Ascending aorta (tissue), 2 donors: ENCODE results near the gene TEX19. TPM values are rescaled to one million over a fixed set of nuclear protein-coding genes. Genes with fewer than 3 reads are reported as not detected.

Experiments
- DNase-seq, 2 donors: peaks; one replicate each; pipeline ENCODE4 v3.0.0-alpha.2; 2019; ENCODE audit warnings: low spot score in 2 of 2
- H3K27ac ChIP-seq, 2 donors: fragments of 200-600 bp; sonication (generic); one replicate each; pipeline ENCODE4 v1.5.1; 2016 to 2017; ENCODE audit warnings: mild to moderate bottlenecking in 1 of 2
- H3K27me3 ChIP-seq: fragments of 200-600 bp; sonication (generic); one replicate; pipeline ENCODE4 v1.5.1; 2017
- H3K36me3 ChIP-seq, 2 donors: fragments of 200-600 bp; sonication (generic); one replicate each; pipeline ENCODE4 v1.5.1; 2016
- H3K4me1 ChIP-seq, 2 donors: fragments of 200-600 bp; sonication (generic); one replicate each; pipeline ENCODE4 v1.5.1; 2016 to 2017; ENCODE audit warnings: mild to moderate bottlenecking in 1 of 2
- H3K4me3 ChIP-seq, 2 donors: fragments of 200-600 bp; sonication (generic); one replicate each; pipeline ENCODE4 v1.5.1; 2016 to 2017; ENCODE audit warnings: mild to moderate bottlenecking in 1 of 2
- H3K9me3 ChIP-seq, 2 donors: fragments of 200-600 bp; sonication (generic); one replicate each; pipeline ENCODE4 v1.5.1; 2016
- intact Hi-C: fragments of 100-400 bp; cut with DNase I; formaldehyde crosslinking; loops from one replicate; pipeline ENCODE4 v1.15.1; 2023
- total RNA-seq: library from RNA; depleted of rRNA; stranded (reverse); fragments of >200 nt; gene quantifications from one replicate; pipeline ENCODE4 v1.1.0, GENCODE V29; 2016
- TF ChIP-seq, protein P1 (sequence below), 3 experiments: fragments of 200-600 bp in 2 of 3; fragments of 450-650 bp in 1 of 3; sonication (generic) in 2 of 3; IDR thresholded peaks; one replicate each; pipeline ENCODE4 v1.5.1; 2016 to 2019; ENCODE audit warnings: antibody characterized with exemption in 3 of 3, mild to moderate bottlenecking in 1 of 3, moderate library complexity in 1 of 3

Gene TEX19
- total RNA-seq, 1 donor from 2014 or later, result not detected

DNA sequence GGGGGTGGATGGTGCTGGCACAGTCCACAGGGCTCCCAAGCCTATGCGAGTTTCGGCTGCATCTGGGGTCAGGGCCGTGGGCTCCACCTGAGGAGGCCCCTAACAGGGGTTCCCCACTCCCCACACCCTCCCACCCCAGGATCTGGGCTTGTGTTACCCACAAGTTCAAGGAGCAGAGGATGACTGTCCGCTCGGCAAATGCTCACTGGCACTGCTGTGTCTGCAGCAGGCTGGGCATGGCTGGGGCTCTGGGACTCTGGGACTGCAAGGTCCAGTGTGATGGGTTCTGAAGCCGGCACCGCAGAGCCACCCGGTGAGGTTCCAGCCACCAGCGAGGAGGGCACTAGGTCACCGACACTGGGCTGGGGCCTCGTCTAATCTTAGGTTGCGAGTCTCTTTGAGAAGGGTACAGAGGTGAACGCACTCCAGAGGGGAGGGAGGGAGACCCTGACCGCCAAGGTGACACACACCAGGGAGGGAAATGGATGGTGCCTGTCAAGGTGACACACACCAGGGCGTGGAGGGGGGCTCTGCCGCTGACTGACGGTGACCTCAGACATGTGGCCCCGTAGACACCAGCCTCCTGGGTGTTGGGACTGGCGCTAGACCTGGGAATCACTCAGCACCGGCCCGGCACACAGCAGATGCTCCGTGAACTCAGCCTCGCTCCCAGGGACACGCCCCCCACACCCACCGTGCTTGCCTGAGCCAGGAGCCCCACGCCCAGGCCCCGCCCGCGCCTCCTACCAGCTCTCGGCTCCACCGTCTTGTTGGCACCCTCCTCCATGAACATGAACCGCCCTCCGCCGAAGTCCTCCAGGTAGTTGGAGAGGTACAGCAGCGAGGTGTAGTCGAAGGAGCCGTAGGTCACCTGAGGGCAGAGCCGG, 38.6 kb downstream of the TEX19 start:
- H3K4me3 ChIP-seq, result no peak overlapping the region
- no peak overlapping the region for H3K27ac ChIP-seq
- intact Hi-C loops, result no loop called here
- H3K36me3 ChIP-seq, result peaks cover 5 to 35% of the 10 kb centered on the region in 2 donors
- no peaks in the 10 kb centered on the region for H3K4me1 ChIP-seq
- no peaks in the 10 kb centered on the region for H3K9me3 ChIP-seq
- H3K27me3 ChIP-seq, result no peaks in the 10 kb centered on the region
- no peak for DNase-seq
- TF ChIP-seq, protein P1, sequence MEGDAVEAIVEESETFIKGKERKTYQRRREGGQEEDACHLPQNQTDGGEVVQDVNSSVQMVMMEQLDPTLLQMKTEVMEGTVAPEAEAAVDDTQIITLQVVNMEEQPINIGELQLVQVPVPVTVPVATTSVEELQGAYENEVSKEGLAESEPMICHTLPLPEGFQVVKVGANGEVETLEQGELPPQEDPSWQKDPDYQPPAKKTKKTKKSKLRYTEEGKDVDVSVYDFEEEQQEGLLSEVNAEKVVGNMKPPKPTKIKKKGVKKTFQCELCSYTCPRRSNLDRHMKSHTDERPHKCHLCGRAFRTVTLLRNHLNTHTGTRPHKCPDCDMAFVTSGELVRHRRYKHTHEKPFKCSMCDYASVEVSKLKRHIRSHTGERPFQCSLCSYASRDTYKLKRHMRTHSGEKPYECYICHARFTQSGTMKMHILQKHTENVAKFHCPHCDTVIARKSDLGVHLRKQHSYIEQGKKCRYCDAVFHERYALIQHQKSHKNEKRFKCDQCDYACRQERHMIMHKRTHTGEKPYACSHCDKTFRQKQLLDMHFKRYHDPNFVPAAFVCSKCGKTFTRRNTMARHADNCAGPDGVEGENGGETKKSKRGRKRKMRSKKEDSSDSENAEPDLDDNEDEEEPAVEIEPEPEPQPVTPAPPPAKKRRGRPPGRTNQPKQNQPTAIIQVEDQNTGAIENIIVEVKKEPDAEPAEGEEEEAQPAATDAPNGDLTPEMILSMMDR (IDR thresholded peaks at IDR 0.05), result no peak

DNA sequence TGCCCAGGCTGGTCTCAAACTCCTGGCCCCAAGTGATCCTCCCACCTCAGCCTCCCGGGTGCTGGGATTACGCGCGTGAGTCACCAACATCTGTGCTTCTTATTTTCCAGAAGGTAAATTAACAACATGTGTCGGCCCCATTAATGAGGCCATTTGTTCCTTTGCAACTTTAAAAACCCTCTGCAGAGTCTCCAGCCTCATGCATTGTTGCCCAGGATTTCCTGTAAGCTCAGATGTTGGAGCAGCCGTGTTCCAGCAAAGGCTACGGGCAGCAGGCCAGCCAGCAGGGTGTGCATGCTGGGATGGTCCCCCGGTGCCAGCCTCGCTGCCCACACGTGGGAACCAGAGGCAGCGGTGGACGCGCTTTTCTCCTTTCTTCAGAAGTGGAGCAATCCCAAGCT, 40.0 kb downstream of the TEX19 start:
- DNase-seq, result peak in 1 of 2 donors; percentile 74
- no peak overlapping the region for H3K27ac ChIP-seq
- intact Hi-C loops, result no loop called here
- H3K27me3 ChIP-seq, result no peaks in the 10 kb centered on the region
- H3K9me3 ChIP-seq, result no peaks in the 10 kb centered on the region
- H3K4me3 ChIP-seq, result no peak overlapping the region
- H3K4me1 ChIP-seq, result no peaks in the 10 kb centered on the region
- TF ChIP-seq, protein P1 (IDR thresholded peaks at IDR 0.05), result no peak
- peaks cover 14 to 35% of the 10 kb centered on the region in 2 donors for H3K36me3 ChIP-seq

DNA sequence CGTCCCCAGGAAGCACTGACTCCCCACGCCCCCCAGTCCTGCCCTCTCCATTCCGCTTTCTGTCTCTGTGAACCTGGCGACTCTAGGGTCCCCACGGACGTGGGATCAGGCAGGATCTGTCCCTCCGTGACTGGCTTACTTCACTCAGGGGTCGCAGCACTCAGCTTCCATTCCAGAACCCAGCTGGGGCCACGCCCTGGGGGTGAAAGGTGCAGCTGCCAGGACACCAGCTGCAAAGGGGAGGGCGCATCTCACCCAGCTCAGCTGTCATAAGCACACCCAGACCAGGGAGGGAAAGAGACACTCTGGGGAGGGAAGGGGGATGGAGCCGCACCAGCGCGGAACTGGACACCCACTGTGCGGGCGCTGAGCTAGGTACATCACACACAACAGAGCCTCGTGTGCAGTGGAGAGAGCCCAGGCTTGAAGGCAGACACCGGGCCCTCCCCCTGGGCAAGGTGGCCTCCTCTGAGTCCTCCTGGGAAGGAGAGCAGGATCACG, 40.6 kb downstream of the TEX19 start:
- H3K36me3 ChIP-seq, result peaks cover 16 to 32% of the 10 kb centered on the region in 2 donors
- no peak for DNase-seq
- TF ChIP-seq, protein P1 (IDR thresholded peaks at IDR 0.05), result no peak
- no peak overlapping the region for H3K4me3 ChIP-seq
- no peak overlapping the region for H3K27ac ChIP-seq
- intact Hi-C loops, result no loop called here
- H3K9me3 ChIP-seq, result no peaks in the 10 kb centered on the region
- H3K4me1 ChIP-seq, result no peaks in the 10 kb centered on the region
- no peaks in the 10 kb centered on the region for H3K27me3 ChIP-seq

DNA sequence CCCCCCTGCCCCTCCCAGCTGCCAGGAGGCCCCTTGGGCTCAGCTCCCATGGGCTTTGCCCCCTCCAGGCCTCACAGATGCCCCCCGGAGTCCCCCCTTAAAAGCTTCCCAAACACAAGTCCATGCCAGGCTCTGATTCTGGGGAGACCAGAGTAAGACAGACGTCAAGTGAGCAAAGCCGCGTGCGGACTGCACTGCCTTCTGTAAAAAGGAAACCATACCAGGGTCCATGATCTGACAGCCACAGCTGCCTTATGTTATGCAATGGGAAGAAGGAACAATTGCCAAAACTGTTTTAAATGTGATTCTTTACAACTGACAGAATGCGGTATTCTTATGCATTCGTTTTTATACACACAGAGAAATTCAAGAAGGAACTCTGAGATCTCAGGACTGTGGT, 41.2 kb downstream of the TEX19 start:
- no peak overlapping the region for H3K27ac ChIP-seq

DNA sequence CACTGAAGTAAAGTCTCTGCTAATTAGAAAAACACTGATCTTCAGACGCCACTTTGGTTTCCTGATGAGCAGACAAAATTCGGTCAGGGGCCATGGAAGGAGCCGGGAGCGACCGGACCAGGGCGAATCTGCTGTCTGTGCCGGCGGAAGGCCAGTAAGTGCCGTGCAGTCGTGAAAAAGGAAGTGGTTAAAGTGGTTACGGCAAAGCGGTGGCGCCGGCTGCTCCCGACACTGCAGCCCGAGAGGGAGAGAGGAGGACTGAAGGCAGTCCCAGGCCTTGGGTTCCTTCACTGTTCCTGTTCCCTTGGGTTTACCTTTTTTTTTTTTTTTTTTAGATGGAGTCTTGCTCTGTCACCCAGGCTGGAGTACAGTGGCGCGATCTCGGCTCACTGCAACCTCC, 41.8 kb downstream of the TEX19 start:
- TF ChIP-seq, protein P1 (IDR thresholded peaks at IDR 0.05), result no peak
- H3K4me3 ChIP-seq, result no peak overlapping the region
- no peak overlapping the region for H3K27ac ChIP-seq
- no peaks in the 10 kb centered on the region for H3K4me1 ChIP-seq
- no peaks in the 10 kb centered on the region for H3K9me3 ChIP-seq
- H3K36me3 ChIP-seq, result peaks cover 16 to 31% of the 10 kb centered on the region in 2 donors
- DNase-seq, result no peak
- intact Hi-C loops, result no loop called here
- H3K27me3 ChIP-seq, result no peaks in the 10 kb centered on the region

More for the DNA sequence above, 41.2 kb downstream of the TEX19 start:
- intact Hi-C loops, result no loop called here
- DNase-seq, result no peak
- TF ChIP-seq, protein P1 (IDR thresholded peaks at IDR 0.05), result no peak
- no peak overlapping the region for H3K4me3 ChIP-seq
- H3K9me3 ChIP-seq, result no peaks in the 10 kb centered on the region
- peaks cover 16 to 31% of the 10 kb centered on the region in 2 donors for H3K36me3 ChIP-seq
- H3K27me3 ChIP-seq, result no peaks in the 10 kb centered on the region
- no peaks in the 10 kb centered on the region for H3K4me1 ChIP-seq
